ENCODE measurements around the gene DPPA4. TPM values are rescaled to one million over a fixed set of nuclear protein-coding genes. Genes with fewer than 3 reads are reported as not detected.
"Not testable (repeated sequence)": the region's sequence is repeated elsewhere in the genome, so short reads cannot be mapped to it uniquely, and the experiment has no call there.

The DPPA4 gene, protein sequence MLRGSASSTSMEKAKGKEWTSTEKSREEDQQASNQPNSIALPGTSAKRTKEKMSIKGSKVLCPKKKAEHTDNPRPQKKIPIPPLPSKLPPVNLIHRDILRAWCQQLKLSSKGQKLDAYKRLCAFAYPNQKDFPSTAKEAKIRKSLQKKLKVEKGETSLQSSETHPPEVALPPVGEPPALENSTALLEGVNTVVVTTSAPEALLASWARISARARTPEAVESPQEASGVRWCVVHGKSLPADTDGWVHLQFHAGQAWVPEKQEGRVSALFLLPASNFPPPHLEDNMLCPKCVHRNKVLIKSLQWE
- 1 to 10 TPM in 8 of 12 donors, under 1 TPM in 2, not detected in 2; 0.77 to 3.5 (median 2.2) TPM for polyA plus RNA-seq (ENCODE audit: insufficient read length in 12 of 12)
- long read RNA-seq, donor 1, partial matches to known transcripts = 0 of 2 reads
- long read RNA-seq, donor 1, other reads (novel, unspliced or antisense) = 0 of 2 reads
- long read RNA-seq, donor 2 = 0 reads
- long read RNA-seq, donor 3 = 0 reads
- long read RNA-seq, donor 4 = 0 reads
- long read RNA-seq, donor 5 = 0 reads
- long read RNA-seq, donor 6 = 0 reads
- long read RNA-seq, donor 7, partial matches to known transcripts = 0 of 1 reads
- long read RNA-seq, donor 7, other reads (novel, unspliced or antisense) = 0 of 1 reads
- long read RNA-seq, donor 8, partial matches to known transcripts = 0 of 1 reads
- long read RNA-seq, donor 8, other reads (novel, unspliced or antisense) = 0 of 1 reads
- long read RNA-seq, donor 9, partial matches to known transcripts = 0 of 1 reads
- long read RNA-seq, donor 9, other reads (novel, unspliced or antisense) = 0 of 1 reads
- long read RNA-seq, donor 10 = 0 reads
- long read RNA-seq, donor 11, partial matches to known transcripts = 0 of 1 reads
- long read RNA-seq, donor 11, other reads (novel, unspliced or antisense) = 0 of 1 reads

DNA sequence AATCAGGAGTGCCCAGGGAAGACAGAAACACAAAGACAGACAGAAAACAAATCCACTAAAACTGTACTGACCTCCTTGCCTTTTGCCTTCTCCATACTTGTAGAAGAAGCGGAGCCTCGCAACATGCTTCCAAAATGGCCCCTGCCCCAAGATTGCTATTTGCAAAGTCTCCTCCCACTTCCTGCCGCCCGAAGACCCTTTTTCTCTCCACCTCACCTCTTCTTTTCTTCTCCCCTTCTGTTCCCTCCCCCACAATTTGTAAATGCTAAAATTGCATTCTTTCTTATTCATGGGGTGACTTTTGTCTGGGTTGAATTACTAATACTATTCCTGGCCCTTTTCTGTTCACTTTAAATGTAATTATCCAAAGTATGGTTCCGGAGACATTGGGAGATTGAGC lies at the start of gene DPPA4:
DPPA4 (minus strand) TSS at position 154 of the 400 bp plus-strand sequence; CDS start at position 125, 29 bp downstream.
- DNase-seq = no peak

GRCh38 chr3:109385442-109386318 lies 48.3 kb upstream of the DPPA4 start:
- no peak for DNase-seq

DNA sequence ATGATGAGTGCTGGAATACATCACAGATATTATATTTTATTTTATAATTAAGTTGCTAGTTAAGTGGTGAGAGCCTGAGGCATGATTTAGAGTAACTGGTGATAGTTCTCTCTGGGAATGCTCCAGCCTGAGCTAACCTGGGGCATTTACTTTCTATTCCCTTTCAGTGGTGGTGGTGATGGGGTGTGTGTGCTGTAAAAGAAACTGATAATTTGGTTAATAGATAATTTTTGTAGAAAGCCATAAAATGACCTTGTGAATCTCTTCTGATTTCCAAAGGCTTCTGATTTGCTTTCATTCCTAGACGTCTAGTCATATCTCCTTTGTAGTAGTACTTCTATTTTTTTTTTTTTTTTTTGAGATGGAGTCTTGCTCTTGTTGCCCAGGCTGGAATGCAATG lies 46.8 kb upstream of the DPPA4 start:
- no peak for DNase-seq

GRCh38 chr3:109382588-109382987 lies 45.2 kb upstream of the DPPA4 start:
- no peak for DNase-seq

DNA sequence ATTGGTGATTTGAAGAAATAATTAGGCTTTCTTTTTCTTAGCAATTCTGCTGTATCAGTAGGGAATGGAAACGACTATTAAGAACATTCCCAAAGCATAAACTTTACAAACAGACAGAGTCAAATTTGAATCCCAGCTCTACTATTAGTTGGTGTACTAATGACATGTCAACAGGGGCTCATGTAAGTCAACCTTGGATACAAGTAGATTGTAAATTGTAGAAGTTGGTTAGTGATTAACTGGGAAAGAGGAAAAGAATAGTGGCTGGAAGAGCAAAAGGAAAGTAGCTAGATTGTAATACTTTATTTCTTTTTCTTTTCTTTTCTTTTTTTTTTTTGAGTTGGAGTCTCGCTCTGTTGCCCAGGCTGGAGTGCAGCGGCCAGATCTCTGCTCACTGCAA lies 38.6 kb upstream of the DPPA4 start:
- no peak for DNase-seq

DNA sequence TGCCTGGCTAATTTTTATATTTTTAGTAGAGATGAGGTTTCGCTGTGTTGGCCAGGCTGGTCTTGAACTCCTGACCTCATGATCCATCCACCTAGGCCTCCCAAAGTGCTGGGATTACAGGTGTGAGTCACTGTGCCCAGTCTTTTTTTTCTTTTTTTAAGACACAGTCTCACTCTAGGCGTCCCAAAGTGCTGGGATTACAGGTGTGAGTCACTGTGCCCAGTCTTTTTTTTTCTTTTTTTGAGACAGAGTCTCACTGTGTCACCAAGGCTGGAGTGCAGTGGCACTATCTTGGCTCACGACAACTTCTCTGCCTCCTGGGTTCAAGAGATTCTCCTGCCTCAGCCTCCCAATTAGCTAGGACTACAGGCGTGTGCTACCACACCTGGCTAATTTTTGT lies 37.1 kb upstream of the DPPA4 start:
- DNase-seq = not testable (repeated sequence)

DNA sequence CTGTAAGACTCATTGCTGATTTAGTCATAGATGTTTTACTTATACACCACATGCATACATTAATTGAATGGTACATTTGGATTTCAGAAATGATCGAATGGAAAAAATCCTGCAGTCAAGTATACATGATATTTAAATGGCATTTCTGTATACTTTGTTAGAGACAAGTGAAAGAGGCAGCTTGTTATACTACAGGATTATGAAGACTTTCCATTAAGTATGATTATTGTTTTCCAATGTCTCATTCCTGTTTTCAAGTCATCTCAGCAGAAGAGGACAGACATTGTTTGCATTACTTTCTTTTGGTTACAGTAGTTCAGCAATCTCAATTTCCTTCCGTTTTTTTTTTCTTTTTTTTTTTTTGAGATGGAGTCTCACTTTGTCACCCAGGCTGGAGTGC lies 36.6 kb upstream of the DPPA4 start:
- no peak for DNase-seq

GRCh38 chr3:109372639-109373038 lies 35.3 kb upstream of the DPPA4 start:
- no peak for DNase-seq

GRCh38 chr3:109369510-109369909 lies 32.2 kb upstream of the DPPA4 start:
- no peak for DNase-seq

- no peak for DNase-seq
Observed at GRCh38 chr3:109364088-109364487, 26.7 kb upstream of the DPPA4 start.

DNA sequence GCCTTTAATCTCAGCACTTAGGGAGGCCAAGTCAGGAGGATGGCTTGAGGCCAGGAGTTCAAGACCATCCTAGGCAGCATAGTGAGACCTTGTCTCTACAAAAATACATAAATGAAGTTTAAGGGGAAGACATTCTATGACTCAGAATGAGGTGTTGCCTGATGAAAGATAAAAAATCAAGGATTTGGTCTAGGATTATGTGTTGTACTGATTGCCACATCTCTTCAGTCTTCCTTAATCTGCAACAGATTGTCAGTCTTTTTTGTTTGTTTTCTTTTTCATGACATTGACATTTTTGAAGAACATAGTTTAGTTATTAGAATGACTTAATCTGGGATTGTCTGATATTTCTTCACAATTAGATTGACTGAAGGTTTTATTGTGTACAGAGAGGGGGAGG lies 26.3 kb upstream of the DPPA4 start:
- no peak for DNase-seq

DNA sequence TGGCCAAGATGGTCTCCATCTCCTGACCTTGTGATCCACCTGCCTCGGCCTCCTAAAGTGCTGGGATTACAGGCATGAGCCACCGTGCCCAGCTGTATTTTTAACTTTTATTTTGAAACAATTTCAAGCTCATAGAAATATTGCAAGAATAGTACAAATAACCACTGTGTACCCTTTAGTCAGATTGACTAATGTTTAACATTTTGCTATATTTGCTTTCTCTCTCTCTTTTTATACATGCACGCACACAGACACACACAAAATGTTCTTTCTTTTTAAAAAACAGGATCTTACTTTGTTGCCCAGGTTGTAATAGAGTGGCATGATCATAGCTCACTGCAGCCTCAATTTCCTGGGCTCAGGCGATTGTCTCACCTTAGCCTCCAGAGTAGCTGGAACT lies 25.5 kb upstream of the DPPA4 start:
- no peak for DNase-seq

- not testable (repeated sequence) for DNase-seq
Observed at GRCh38 chr3:109358809-109359208, 21.5 kb upstream of the DPPA4 start.

GRCh38 chr3:109356442-109357155 lies 19.3 kb upstream of the DPPA4 start:
- no peak for DNase-seq

GRCh38 chr3:109355625-109356441 lies 18.5 kb upstream of the DPPA4 start:
- no peak for DNase-seq

GRCh38 chr3:109353057-109353456 lies 15.7 kb upstream of the DPPA4 start:
- DNase-seq = no peak

- DNase-seq = no peak
Observed at GRCh38 chr3:109351231-109351630, 13.9 kb upstream of the DPPA4 start.

DNA sequence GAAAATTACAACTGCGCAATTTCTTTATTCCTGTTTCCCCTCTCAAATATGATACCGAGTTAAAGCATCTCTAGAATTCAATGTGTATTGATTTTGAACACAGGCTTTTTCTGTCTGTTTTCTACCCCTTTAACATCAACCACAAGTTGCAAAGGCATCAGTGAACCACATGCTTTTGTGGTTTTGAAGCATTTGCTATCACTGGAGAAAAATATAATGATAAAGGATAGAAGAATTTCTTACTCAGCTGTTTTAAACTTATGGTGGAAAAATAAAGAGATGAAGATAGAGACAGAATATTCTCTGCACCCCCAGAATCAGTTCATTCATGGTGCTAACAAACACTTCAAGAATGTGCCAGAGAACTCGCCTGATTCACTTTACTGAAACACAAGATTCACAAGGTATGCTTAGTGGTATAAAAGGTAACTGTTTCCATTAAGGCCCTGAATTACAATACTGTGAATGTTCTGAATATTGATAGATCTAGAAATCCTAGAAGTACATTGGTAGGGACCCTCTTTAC lies 9.5 kb upstream of the DPPA4 start:
- DNase-seq = no peak

- DNase-seq = no peak
Observed at GRCh38 chr3:109346099-109346498, 8.8 kb upstream of the DPPA4 start.
